ENCODE measurements around the gene CCDC192. TPM values are rescaled to one million over a fixed set of nuclear protein-coding genes. Genes with fewer than 3 reads are reported as not detected.

Gene CCDC192
- total RNA-seq, 1 donor from 2014 or later, result not detected

DNA sequence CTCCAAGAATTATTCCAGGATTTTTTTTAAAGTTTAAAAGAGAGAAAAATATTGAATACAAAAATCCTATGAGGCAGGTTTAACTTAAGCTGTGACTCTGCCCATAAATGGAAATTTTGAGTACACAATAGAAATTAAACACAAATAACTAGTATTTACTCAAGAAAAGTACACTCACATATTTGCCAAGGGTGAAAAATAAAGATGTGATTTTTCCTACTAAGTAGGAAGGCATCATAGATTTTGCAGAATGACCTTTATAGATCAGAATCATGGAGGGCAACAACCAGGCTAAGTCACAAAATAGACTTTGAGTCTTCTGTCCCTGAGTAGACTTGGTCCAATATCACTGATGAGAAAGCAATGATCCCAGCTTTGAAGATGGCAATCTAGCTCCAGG lies 277.7 kb downstream of the CCDC192 start:
- no peak for DNase-seq (ENCODE audit: low spot score)

DNA sequence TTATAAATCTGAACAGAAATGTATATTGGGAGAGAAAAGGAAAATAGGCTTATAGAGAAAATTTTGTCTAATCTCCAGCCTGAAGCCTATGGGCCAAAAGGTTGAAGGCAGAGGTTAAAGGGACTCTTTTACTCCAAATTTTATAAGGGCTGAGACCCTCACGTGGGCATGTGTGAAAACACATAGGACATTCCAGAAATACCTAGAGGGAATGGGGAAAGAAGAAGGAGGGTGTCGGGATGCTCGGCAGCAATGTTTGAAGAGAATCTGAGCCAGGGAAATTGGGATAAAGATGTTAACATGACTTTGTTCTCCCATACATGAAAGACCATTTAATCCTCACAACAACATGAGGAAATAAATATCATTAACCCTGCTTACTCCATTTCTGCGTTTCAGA lies 278.3 kb downstream of the CCDC192 start:
- no peak for DNase-seq (ENCODE audit: low spot score)

DNA sequence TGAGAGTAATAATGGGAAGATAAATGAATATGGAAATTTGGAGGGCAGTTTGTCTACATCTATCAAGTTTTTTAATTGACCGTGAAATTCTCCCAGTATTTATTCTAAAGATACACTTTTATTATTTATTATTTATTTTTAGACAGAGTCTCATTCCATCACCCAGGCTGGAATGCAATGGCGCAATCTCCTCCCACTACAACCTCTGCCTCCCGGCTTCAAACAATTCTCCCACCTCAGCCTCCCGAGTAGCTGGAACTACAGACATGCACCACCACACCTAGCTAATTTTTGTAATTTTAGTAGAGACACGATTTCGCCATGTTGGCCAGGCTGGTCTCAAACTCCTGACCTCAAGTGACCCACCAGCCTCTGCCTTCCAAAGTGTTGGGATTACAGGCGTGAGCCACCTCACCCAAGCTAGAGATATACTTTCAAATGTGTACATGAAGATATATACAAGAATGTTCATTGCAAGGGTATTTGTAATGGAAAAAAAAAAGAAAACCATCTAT lies 282.7 kb downstream of the CCDC192 start:
- no peak for DNase-seq (ENCODE audit: low spot score)

GRCh38 chr5:127987354-127988145 lies 284.4 kb downstream of the CCDC192 start:
- DNase-seq (ENCODE audit: low spot score), result no peak

DNA sequence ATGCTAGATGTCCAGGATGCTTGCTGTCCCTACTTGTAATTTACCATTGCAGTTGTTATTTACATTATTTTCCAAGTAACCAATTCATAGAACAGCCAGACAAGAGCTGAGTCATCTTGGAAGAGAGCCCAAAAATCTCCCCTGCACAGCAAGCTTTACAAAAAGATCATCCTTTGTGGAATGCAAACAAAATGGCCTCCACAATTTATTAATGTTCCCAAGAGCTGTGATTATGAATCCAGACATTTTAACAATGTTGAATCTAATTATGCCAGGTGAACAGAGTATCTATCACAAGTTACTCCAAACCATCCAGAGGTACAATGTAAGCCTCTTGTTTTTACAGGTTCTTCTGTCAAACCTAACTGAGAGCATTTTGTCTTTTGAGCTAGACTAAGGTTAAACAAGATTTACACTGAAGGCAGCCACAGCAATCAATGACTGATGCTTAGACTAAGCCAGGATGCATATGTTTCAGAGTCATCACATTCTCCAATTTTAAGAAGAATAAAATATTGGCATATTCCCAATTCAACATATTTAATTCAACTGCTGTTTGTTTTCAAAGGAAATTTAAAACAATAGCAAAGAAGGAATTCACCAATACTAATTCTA lies 285.1 kb downstream of the CCDC192 start:
- DNase-seq (ENCODE audit: low spot score), result peak; percentile 46

Other genes with a start within 250 kb of the CCDC192 start
- 46.5 TPM for gene PRRC1, start 185.8 kb upstream of the CCDC192 start, total RNA-seq (ENCODE audit: insufficient read depth, low replicate concordance)
- 2.6 TPM for gene CTXN3, start 54.3 kb upstream of the CCDC192 start, total RNA-seq (ENCODE audit: insufficient read depth, low replicate concordance)